Heart right ventricle (tissue), 16 donors: ENCODE data around the gene GNS. TPM values are rescaled to one million over a fixed set of nuclear protein-coding genes. Genes with fewer than 3 reads are reported as not detected.

ENCODE experiments used
- ATAC-seq, 8 donors: fragments of 200-7000 bp; cut with Tn5 transposase; one replicate each; pipeline ENCODE4 v1.9.1; 2020; ENCODE audit warnings: mild to moderate bottlenecking in 8 of 8, moderate library complexity in 8 of 8, moderate number of reproducible peaks in 1 of 8
- DNase-seq, 2 donors: peaks; one replicate each; pipeline ENCODE4 v3.0.0-alpha.2; 2020
- H3K27ac ChIP-seq, 10 donors: fragments of 200-600 bp; sonication (generic) in 2 of 10; one replicate each; pipeline versions ENCODE4 v1.5.0 to v1.8.0; 2020 to 2022; ENCODE audit warnings: mild to moderate bottlenecking in 3 of 10
- H3K27me3 ChIP-seq, 7 donors: fragments of 200-600 bp; one replicate each; pipeline ENCODE4 v1.8.0; 2021 to 2022; ENCODE audit warnings: mild to moderate bottlenecking in 2 of 7
- H3K36me3 ChIP-seq, 9 donors: fragments of 200-600 bp; sonication (generic) in 1 of 9; one replicate each; pipeline versions ENCODE4 v1.5.0 to v1.8.0; 2020 to 2022; ENCODE audit warnings: mild to moderate bottlenecking in 2 of 9
- H3K4me1 ChIP-seq, 9 donors: fragments of 200-600 bp; sonication (generic) in 1 of 9; one replicate each; pipeline versions ENCODE4 v1.5.0 to v1.8.0; 2020 to 2022; ENCODE audit warnings: mild to moderate bottlenecking in 4 of 9
- H3K4me3 ChIP-seq, 10 donors: fragments of 200-600 bp; sonication (generic) in 2 of 10; one replicate each; pipeline versions ENCODE4 v1.5.0 to v1.8.0; 2020 to 2022; ENCODE audit warnings: mild to moderate bottlenecking in 7 of 10, moderate library complexity in 2 of 10
- H3K9me3 ChIP-seq, 11 donors: fragments of 200-600 bp in 10 of 11; sonication (generic) in 2 of 11; one replicate each; pipeline versions ENCODE4 v1.5.0 to v1.8.0; 2013 to 2022; ENCODE audit warnings: mild to moderate bottlenecking in 2 of 11, control low read depth in 1 of 11, moderate library complexity in 1 of 11
- CTCF ChIP-seq, 9 donors: fragments of 200-600 bp; sonication (generic) in 2 of 9; IDR thresholded peaks; one replicate each; pipeline versions ENCODE4 v1.5.0 to v1.8.0; 2021 to 2022; ENCODE audit warnings: antibody characterized with exemption in 9 of 9, mild to moderate bottlenecking in 5 of 9, moderate library complexity in 1 of 9
- WGBS, 2 donors: extraction: QIAGEN DNeasy Blood & Tissue Kit; methylation state at CpG; one replicate each; pipeline ENCODE4 v1.1.7; 2013; ENCODE audit warnings: inconsistent platforms in 1 of 2; 5-methylcytosine and 5-hydroxymethylcytosine counted together
- intact Hi-C, 10 donors: fragments of 100-400 bp; cut with DNase I; formaldehyde crosslinking; loops; one replicate each; pipeline versions ENCODE4 v1.11.1 to v1.14.2; 2022
- polyA plus RNA-seq, 2 donors: library from polyadenylated mRNA; stranded (reverse); fragments of 200-250 nt; gene quantifications; one replicate each; pipeline ENCODE4 v1.2.3, GENCODE V29; 2013
- total RNA-seq, 10 donors: library from RNA; stranded (reverse); fragmentation: NEBNext Ultra II Directional in 3 of 10; extraction: Animal tissue kit (Norgen Biotek cat#: 25700) in 3 of 10; gene quantifications; one replicate each; pipeline versions ENCODE4 v1.2.1 to v1.2.4, GENCODE V29; 2021 to 2023
- donor health status: Arrhythmogenic right ventricular cardiomyopathy.
- donor health status: ischemic (EF 13 %, LVEDD 7.1; RV severe dilation, severe dysfunction).
- donor health status: healthy with polysubstance abuse.
- donor health status: DM: no; HTN: yes; CAD: no.
- donor health status: DM: no; HTN: no; CAD: no.
- donor health status: ischemic (EF 25% LVEDD 6.9; RV normal size, moderate dysfunction).
- donor health status: ischemic (EF 25% LVEDD 5.7; RV mildly dilated, moderate dysfunction).
- donor health status: healthy.
- donor health status: DM: yes; HTN: yes; CAD: no.
- donor health status: Ischemic cardiomyopathy.
- donor health status: ischemic (EF 35%, LVEDD 5.7; RV mildly dilated, moderate dysfunction).
- donor health status: nonischemic (EF 11% LVEDD 7.7; RV severe dilation, severe dysfunction).
- donor health status: DM: yes; HTN: yes; CAD: no.
- donor health status: PGD.
- donor health status: ischemic (EF 29% LVEDD 5.4; RV normal size, mild dysfunction).
- donor health status: nonischemic (EF 23%, LVEDD 6.1; RV moderate dilation, normal function).

GNS gene
- total and polyA plus RNA-seq, 12 donors = 20.4 to 204 (median 101) TPM

GRCh38 chr12:64740646-64741045, 18.6 kb downstream of the GNS start:
- Histone ChIP-seq H3K9me3 (no peaks in the 10 kb centered on the region), H3K36me3 (peaks cover 0 to 100% (median 75%) of the 10 kb centered on the region in 9 donors), H3K4me1 (peaks cover 0 to 45% (median 0%) of the 10 kb centered on the region in 9 donors), H3K27me3 (no peaks in the 10 kb centered on the region), H3K4me3 (no peak overlapping the region), H3K27ac (peak overlapping the region in 1 of 10 donors; percentile 46)
- no peak for ATAC-seq
- no peak for DNase-seq
- TF ChIP-seq CTCF (IDR thresholded peaks at IDR 0.05) = no peak
- 56 to 74% methylated on average over 2 of the region's 2 CpGs for WGBS, 2 donors
- intact Hi-C loops = no loop called here

GRCh38 chr12:64739778-64740177, 19.4 kb downstream of the GNS start:
- H3K27ac ChIP-seq = peak overlapping the region in 1 of 10 donors; percentile 46
- no peak for ATAC-seq
- no peak for TF ChIP-seq CTCF (IDR thresholded peaks at IDR 0.05)
- H3K4me3 ChIP-seq = no peak overlapping the region
- no peaks in the 10 kb centered on the region for H3K27me3 ChIP-seq
- no peaks in the 10 kb centered on the region for H3K9me3 ChIP-seq
- peaks cover 0 to 43% (median 3%) of the 10 kb centered on the region in 9 donors for H3K4me1 ChIP-seq
- no peak for DNase-seq
- intact Hi-C loops = no loop called here
- 93 to 97% methylated on average over 2 of the region's 2 CpGs for WGBS, 2 donors
- peaks cover 0 to 100% (median 77%) of the 10 kb centered on the region in 9 donors for H3K36me3 ChIP-seq

GRCh38 chr12:64737539-64737938, 21.7 kb downstream of the GNS start:
- 45 to 48% methylated on average over 1 of the region's 1 CpG for WGBS, 2 donors
- DNase-seq = no peak
- no peak for ATAC-seq
- H3K9me3 ChIP-seq = no peaks in the 10 kb centered on the region
- no peak for TF ChIP-seq CTCF (IDR thresholded peaks at IDR 0.05)
- no peak overlapping the region for H3K27ac ChIP-seq
- H3K27me3 ChIP-seq = no peaks in the 10 kb centered on the region
- intact Hi-C loops = no loop called here
- H3K36me3 ChIP-seq = peaks cover 0 to 98% (median 66%) of the 10 kb centered on the region in 9 donors
- peaks cover 0 to 40% (median 10%) of the 10 kb centered on the region in 9 donors for H3K4me1 ChIP-seq
- no peak overlapping the region for H3K4me3 ChIP-seq

- Histone ChIP-seq H3K4me3 (no peak overlapping the region), H3K27ac (no peak overlapping the region), H3K4me1 (peaks cover 0 to 40% (median 10%) of the 10 kb centered on the region in 9 donors), H3K9me3 (no peaks in the 10 kb centered on the region), H3K27me3 (no peaks in the 10 kb centered on the region), H3K36me3 (peaks cover 0 to 98% (median 62%) of the 10 kb centered on the region in 9 donors)
- ATAC-seq = no peak
- no peak for TF ChIP-seq CTCF (IDR thresholded peaks at IDR 0.05)
- 25 to 38% methylated on average over 1 of the region's 1 CpG for WGBS, 2 donors
- intact Hi-C loops = no loop called here
- DNase-seq = no peak
These were observed 22.4 kb downstream of the GNS start for GRCh38 chr12:64736771-64737170.
